Adrenal gland (tissue), 5 donors: ENCODE results near the gene GSTCD.
"Not testable (repeated sequence)": the region's sequence is repeated elsewhere in the genome, so short reads cannot be mapped to it uniquely, and the experiment has no call there.

ENCODE experiments used
- POLR2A ChIP-seq, 2 donors: fragments of 450-650 bp; IDR thresholded peaks; one replicate each; pipeline ENCODE4 v1.6.1; 2017; ENCODE audit warnings: antibody characterized with exemption in 2 of 2, mild to moderate bottlenecking in 2 of 2, moderate library complexity in 1 of 2
- TF ChIP-seq, protein P1 (sequence below), 6 experiments: fragments of 450-650 bp in 4 of 6; fragments of 200-600 bp in 2 of 6; sonication (generic) in 1 of 6; IDR thresholded peaks; 1 replicate in 5 of 6; 2 replicates in 1 of 6; pipeline versions ENCODE4 v1.5.1 to v1.8.0; 2016 to 2021; ENCODE audit warnings: antibody characterized with exemption in 6 of 6, mild to moderate bottlenecking in 2 of 6, moderate library complexity in 1 of 6
- donor health status: DM: no; HTN: no; CAD: no.

DNA sequence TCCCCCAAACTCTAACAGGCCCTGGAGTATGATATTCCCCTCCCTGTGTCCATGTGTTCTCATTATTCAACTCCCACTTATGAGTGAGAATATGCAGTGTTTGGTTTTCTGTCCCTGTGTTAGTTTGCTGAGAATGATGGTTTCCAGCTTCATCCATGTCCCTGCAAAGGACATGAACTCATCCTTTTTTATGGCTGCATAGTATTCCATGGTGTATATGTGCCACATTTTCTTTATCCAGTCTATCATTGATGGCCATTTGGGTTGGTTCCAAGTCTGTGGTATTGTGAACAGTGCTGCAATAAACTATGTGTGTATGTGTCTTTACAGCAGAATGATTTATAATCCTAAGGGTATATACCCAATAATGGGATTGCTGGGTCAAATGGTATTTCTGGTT, 61.9 kb downstream of the GSTCD start:
- not testable (repeated sequence) for TF ChIP-seq POLR2A (IDR thresholded peaks at IDR 0.05)
- TF ChIP-seq, protein P1, sequence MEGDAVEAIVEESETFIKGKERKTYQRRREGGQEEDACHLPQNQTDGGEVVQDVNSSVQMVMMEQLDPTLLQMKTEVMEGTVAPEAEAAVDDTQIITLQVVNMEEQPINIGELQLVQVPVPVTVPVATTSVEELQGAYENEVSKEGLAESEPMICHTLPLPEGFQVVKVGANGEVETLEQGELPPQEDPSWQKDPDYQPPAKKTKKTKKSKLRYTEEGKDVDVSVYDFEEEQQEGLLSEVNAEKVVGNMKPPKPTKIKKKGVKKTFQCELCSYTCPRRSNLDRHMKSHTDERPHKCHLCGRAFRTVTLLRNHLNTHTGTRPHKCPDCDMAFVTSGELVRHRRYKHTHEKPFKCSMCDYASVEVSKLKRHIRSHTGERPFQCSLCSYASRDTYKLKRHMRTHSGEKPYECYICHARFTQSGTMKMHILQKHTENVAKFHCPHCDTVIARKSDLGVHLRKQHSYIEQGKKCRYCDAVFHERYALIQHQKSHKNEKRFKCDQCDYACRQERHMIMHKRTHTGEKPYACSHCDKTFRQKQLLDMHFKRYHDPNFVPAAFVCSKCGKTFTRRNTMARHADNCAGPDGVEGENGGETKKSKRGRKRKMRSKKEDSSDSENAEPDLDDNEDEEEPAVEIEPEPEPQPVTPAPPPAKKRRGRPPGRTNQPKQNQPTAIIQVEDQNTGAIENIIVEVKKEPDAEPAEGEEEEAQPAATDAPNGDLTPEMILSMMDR (IDR thresholded peaks at IDR 0.05) = not testable (repeated sequence)
